ENCODE data around the gene CLDN11.

Gene CLDN11

GRCh38 chr3:170470063-170471016, 51.7 kb downstream of the CLDN11 start:
- no peak overlapping the region for H3K4me3 ChIP-seq (ENCODE audit: low read depth, low read length)

GRCh38 chr3:170471149-170471548, 52.5 kb downstream of the CLDN11 start:
- no peak overlapping the region for H3K4me3 ChIP-seq (ENCODE audit: low read depth, low read length)

- H3K4me3 ChIP-seq (ENCODE audit: low read depth, low read length): no peak overlapping the region
These were observed 54.7 kb downstream of the CLDN11 start for GRCh38 chr3:170473358-170473757.

GRCh38 chr3:170475092-170475685, 56.5 kb downstream of the CLDN11 start:
- H3K4me3 ChIP-seq (ENCODE audit: low read depth, low read length): no peak overlapping the region

- H3K4me3 ChIP-seq (ENCODE audit: low read depth, low read length): no peak overlapping the region
These were observed 57.6 kb downstream of the CLDN11 start for GRCh38 chr3:170476291-170476690.

- no peak overlapping the region for H3K4me3 ChIP-seq (ENCODE audit: low read depth, low read length)
These were observed 58.7 kb downstream of the CLDN11 start for GRCh38 chr3:170477395-170477794.

- H3K4me3 ChIP-seq (ENCODE audit: low read depth, low read length): no peak overlapping the region
These were observed 61.4 kb downstream of the CLDN11 start for GRCh38 chr3:170480111-170480510.

- H3K4me3 ChIP-seq (ENCODE audit: low read depth, low read length): no peak overlapping the region
These were observed 63.5 kb downstream of the CLDN11 start for GRCh38 chr3:170482199-170482598.

- no peak overlapping the region for H3K4me3 ChIP-seq (ENCODE audit: low read depth, low read length)
These were observed 65.0 kb downstream of the CLDN11 start for GRCh38 chr3:170483485-170484262.

All from iPS-11a (cell line).